ENCODE measurements around the gene PTPRO.

Gene PTPRO

GRCh38 chr12:15620741-15621539 is 298.6 kb downstream of the PTPRO start:
- no peak overlapping the region for H3K4me2 ChIP-seq (ENCODE audit: low read length)
- no peaks in the 10 kb centered on the region for H3K4me1 ChIP-seq (ENCODE audit: low read length)
- TF ChIP-seq, protein P1, sequence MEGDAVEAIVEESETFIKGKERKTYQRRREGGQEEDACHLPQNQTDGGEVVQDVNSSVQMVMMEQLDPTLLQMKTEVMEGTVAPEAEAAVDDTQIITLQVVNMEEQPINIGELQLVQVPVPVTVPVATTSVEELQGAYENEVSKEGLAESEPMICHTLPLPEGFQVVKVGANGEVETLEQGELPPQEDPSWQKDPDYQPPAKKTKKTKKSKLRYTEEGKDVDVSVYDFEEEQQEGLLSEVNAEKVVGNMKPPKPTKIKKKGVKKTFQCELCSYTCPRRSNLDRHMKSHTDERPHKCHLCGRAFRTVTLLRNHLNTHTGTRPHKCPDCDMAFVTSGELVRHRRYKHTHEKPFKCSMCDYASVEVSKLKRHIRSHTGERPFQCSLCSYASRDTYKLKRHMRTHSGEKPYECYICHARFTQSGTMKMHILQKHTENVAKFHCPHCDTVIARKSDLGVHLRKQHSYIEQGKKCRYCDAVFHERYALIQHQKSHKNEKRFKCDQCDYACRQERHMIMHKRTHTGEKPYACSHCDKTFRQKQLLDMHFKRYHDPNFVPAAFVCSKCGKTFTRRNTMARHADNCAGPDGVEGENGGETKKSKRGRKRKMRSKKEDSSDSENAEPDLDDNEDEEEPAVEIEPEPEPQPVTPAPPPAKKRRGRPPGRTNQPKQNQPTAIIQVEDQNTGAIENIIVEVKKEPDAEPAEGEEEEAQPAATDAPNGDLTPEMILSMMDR (IDR thresholded peaks at IDR 0.05; ENCODE audit: low read depth, low read length) = no peak
- no peak for TF ChIP-seq EZH2phosphoT487 (IDR thresholded peaks at IDR 0.05; ENCODE audit: low read depth)
- no peak overlapping the region for H3K9ac ChIP-seq (ENCODE audit: low read length)
- H3K9me3 ChIP-seq (ENCODE audit: insufficient read depth, low read length) = no peaks in the 10 kb centered on the region
- no peak overlapping the region for H2AFZ ChIP-seq (ENCODE audit: low read depth, low read length)
- H3K27ac ChIP-seq (ENCODE audit: low read length) = no peak overlapping the region
- no peaks in the 10 kb centered on the region for H3K27me3 ChIP-seq (ENCODE audit: low read depth, low read length)
- no peaks in the 10 kb centered on the region for H4K20me1 ChIP-seq (ENCODE audit: insufficient read depth, low read length)
- H3K79me2 ChIP-seq (ENCODE audit: low read length) = no peaks in the 10 kb centered on the region
- H3K4me3 ChIP-seq (ENCODE audit: low read length) = no peak overlapping the region
- H3K36me3 ChIP-seq (replicated peaks; ENCODE audit: low read depth, low read length) = no peaks in the 10 kb centered on the region

DNA sequence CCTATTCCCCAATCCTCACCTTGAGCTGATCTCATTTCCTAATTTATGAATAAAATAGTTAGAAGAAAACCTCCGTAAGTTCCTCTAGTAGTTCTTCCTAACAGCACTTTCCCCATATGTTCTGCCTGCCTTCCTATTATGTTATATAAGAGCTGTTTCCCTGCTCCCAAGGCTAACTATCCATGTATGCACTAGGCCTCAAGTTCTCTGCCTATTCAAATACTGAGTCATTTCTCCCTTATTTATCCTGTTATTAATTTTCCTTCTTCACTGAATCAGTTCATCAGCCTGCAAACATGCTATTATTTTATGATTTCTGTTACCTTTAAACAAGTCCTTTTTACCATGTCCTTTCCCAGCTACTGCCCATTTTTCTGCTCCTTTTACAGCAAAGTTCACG is 302.8 kb downstream of the PTPRO start:
- Histone ChIP-seq H3K79me2 (ENCODE audit: low read length) (no peaks in the 10 kb centered on the region), H2AFZ (ENCODE audit: low read depth, low read length) (no peak overlapping the region), H3K4me2 (ENCODE audit: low read length) (no peak overlapping the region), H3K4me3 (ENCODE audit: low read length) (no peak overlapping the region), H3K9ac (ENCODE audit: low read length) (no peak overlapping the region), H4K20me1 (ENCODE audit: insufficient read depth, low read length) (no peaks in the 10 kb centered on the region), H3K27me3 (ENCODE audit: low read depth, low read length) (no peaks in the 10 kb centered on the region), H3K27ac (ENCODE audit: low read length) (no peak overlapping the region), H3K36me3 (replicated peaks; ENCODE audit: low read depth, low read length) (no peaks in the 10 kb centered on the region), H3K9me3 (ENCODE audit: insufficient read depth, low read length) (no peaks in the 10 kb centered on the region), H3K4me1 (ENCODE audit: low read length) (peaks cover 14% of the 10 kb centered on the region)
- no peak for TF ChIP-seq EZH2phosphoT487 (IDR thresholded peaks at IDR 0.05; ENCODE audit: low read depth)
- TF ChIP-seq, protein P1 (IDR thresholded peaks at IDR 0.05; ENCODE audit: low read depth, low read length) = no peak

- Histone ChIP-seq H3K4me2 (ENCODE audit: low read length) (no peak overlapping the region), H3K9me3 (ENCODE audit: insufficient read depth, low read length) (no peaks in the 10 kb centered on the region), H3K27ac (ENCODE audit: low read length) (no peak overlapping the region), H2AFZ (ENCODE audit: low read depth, low read length) (no peak overlapping the region), H4K20me1 (ENCODE audit: insufficient read depth, low read length) (no peaks in the 10 kb centered on the region), H3K36me3 (replicated peaks; ENCODE audit: low read depth, low read length) (no peaks in the 10 kb centered on the region), H3K27me3 (ENCODE audit: low read depth, low read length) (no peaks in the 10 kb centered on the region), H3K4me3 (ENCODE audit: low read length) (no peak overlapping the region), H3K9ac (ENCODE audit: low read length) (no peak overlapping the region), H3K4me1 (ENCODE audit: low read length) (peaks cover 17% of the 10 kb centered on the region), H3K79me2 (ENCODE audit: low read length) (no peaks in the 10 kb centered on the region)
- TF ChIP-seq EZH2phosphoT487 (IDR thresholded peaks at IDR 0.05; ENCODE audit: low read depth) = no peak
- TF ChIP-seq, protein P1 (IDR thresholded peaks at IDR 0.05; ENCODE audit: low read depth, low read length) = no peak
Measured at GRCh38 chr12:15627995-15628945, 306.0 kb downstream of the PTPRO start.

DNA sequence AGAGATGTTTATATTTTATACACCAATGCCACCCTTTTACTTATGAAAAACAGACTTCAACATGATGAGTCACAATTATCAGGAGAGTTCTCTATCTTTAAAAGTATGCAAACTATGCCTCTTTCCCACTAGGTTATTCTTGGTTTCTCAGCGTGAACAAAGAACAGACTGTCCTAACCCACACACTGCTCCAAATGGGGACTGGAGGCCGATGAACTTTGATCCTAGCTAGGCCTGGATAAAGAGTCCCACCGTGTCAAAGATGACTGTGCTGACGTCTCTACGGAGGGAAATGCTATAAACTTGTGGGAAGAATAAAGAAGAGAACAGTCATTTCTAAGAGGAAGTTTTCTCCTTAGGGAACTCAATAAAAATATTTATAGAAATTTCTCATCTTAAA is 306.8 kb downstream of the PTPRO start:
- H3K9me3 ChIP-seq (ENCODE audit: insufficient read depth, low read length) = no peaks in the 10 kb centered on the region
- H3K36me3 ChIP-seq (replicated peaks; ENCODE audit: low read depth, low read length) = no peaks in the 10 kb centered on the region
- no peak overlapping the region for H3K4me3 ChIP-seq (ENCODE audit: low read length)
- H3K27me3 ChIP-seq (ENCODE audit: low read depth, low read length) = no peaks in the 10 kb centered on the region
- H3K9ac ChIP-seq (ENCODE audit: low read length) = no peak overlapping the region
- no peaks in the 10 kb centered on the region for H4K20me1 ChIP-seq (ENCODE audit: insufficient read depth, low read length)
- no peak for TF ChIP-seq EZH2phosphoT487 (IDR thresholded peaks at IDR 0.05; ENCODE audit: low read depth)
- TF ChIP-seq, protein P1 (IDR thresholded peaks at IDR 0.05; ENCODE audit: low read depth, low read length) = no peak
- no peaks in the 10 kb centered on the region for H3K79me2 ChIP-seq (ENCODE audit: low read length)
- peaks cover 17% of the 10 kb centered on the region for H3K4me1 ChIP-seq (ENCODE audit: low read length)
- no peak overlapping the region for H3K27ac ChIP-seq (ENCODE audit: low read length)
- H2AFZ ChIP-seq (ENCODE audit: low read depth, low read length) = peak overlapping the region; percentile 24; the same call in 1 of the 2 replicates
- peak overlapping the region; percentile 36; the same call in 1 of the 2 replicates for H3K4me2 ChIP-seq (ENCODE audit: low read length)
